HS-27A (cell line): ENCODE results near the gene CD101.
A peak's percentile ranks its signal among the peaks of the same experiment; 100 is the strongest.

Source experiments
- DNase-seq: peaks from one replicate; pipeline ENCODE4 v3.0.0-alpha.2; 2012; ENCODE audit warnings: low read depth, missing footprints

The CD101 gene

DNA sequence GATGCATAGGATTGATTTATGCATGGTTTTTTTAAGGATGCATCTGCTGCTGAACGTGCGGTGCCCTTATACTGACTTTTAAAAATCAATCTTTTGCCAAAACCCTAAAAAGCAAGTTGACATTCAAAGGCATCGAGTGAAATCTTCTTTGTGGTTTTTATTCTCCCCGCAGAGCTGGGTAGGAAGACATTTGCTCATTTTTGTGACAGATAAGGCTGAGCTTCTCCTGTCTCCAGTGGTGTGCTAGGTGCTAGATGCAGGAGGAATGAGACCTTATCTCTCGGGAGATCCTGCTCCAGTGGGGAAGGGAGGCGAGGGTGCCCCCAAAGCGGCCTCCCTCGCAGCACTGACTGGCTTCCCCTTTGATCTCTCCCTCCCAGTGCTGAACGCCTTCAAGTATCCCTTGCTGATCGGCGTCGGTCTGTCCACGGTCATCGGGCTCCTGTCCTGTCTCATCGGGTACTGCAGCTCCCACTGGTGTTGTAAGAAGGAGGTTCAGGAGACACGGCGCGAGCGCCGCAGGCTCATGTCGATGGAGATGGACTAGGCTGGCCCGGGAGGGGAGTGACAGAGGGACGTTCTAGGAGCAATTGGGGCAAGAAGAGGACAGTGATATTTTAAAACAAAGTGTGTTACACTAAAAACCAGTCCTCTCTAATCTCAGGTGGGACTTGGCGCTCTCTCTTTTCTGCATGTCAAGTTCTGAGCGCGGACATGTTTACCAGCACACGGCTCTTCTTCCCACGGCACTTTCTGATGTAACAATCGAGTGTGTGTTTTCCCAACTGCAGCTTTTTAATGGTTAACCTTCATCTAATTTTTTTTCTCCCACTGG, 14.9 kb upstream of the CD101 start:
- DNase-seq, result no peak

DNA sequence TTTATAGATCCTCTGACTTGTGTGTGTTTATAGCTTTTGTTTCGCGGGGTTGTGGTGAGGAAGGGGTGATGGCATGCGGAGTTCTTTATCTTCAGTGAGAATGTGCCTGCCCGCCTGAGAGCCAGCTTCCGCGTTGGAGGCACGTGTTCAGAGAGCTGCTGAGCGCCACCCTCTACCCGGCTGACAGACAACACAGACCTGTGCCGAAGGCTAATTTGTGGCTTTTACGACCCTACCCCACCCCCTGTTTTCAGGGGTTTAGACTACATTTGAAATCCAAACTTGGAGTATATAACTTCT, 14.4 kb upstream of the CD101 start:
- no peak for DNase-seq

DNA sequence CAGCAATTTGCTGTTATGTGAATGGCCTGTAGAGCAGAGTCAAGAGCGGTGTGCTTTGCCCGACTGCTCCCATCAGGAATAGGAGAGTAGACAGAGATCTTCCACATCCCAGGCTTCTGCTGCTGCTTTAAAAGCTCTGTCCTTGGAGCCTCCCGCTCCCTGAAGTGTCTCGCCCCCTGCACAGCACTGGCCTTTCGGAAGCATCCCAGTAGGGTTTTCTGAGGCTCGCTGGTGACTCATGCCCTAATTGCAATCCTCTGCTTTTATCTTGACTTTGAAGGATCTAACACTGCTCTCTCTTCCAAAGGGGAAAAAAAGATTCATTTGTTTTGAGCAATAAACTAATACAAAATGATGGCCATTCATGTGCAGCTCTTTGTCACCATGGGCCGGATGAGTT, 13.3 kb upstream of the CD101 start:
- no peak for DNase-seq

DNA sequence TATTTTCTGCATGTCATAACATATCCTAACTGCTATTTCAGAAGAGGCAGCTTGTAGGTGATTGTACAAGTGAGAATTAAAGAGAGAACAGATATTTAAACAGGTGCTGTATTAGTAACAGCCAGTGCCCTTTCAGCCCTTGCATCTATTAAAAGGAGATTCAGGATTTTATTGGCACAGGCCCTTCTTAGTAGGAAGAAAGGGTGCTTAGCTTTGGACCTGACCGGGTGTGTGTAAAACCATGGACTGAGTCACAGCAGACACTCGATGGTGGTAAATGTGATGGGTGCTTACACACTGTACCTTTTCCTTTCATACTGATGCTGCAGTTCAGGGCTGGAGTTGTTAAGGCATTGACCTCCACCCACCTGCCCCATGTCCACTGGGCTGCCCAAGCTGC, 12.7 kb upstream of the CD101 start:
- DNase-seq, result no peak

DNA sequence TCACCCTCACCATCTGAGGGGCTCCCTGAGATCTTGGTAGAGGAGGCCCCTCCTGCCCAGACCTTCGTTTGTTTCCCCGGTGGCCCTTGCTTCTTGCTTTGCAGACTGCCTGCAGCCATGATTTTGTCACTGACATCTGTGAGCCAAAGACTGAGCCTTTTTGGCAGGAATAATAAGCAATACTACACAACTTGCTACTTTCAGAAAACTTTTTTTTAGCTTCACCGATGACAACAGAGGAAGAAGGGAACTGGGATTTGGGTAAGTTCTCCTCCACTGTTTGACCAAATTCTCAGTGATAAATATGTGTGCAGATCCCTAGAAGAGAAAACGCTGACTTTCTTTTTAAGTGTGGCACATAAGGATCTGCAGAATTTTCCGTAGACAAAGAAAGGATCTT, 11.7 kb upstream of the CD101 start:
- no peak for DNase-seq

DNA sequence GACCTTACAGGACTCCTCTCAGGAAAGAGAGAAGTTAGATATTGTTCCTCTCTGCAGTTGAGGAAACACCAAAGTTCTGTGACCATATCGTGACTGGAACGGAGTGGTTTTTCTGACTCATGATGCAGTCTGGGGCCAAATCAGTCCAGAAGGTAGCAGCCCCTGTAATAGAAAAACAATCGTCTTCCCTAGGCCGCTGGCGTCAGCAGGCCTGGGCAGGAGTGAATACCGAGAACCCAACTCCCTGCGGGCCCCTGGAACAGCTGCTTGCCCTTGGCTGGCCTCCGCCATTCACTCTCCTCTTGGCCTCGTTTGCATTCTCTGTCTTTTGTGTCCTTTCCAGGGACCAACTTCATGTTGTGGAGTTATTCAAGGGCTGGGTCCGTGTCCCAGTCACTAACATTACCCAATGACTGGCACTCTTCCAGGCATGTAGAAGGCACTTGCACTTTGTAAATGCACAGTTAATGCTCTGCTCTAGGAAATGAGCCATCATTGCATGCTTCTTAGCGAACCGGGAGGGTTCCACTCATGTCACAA, 10.9 kb upstream of the CD101 start:
- DNase-seq, result peak; percentile 9

DNA sequence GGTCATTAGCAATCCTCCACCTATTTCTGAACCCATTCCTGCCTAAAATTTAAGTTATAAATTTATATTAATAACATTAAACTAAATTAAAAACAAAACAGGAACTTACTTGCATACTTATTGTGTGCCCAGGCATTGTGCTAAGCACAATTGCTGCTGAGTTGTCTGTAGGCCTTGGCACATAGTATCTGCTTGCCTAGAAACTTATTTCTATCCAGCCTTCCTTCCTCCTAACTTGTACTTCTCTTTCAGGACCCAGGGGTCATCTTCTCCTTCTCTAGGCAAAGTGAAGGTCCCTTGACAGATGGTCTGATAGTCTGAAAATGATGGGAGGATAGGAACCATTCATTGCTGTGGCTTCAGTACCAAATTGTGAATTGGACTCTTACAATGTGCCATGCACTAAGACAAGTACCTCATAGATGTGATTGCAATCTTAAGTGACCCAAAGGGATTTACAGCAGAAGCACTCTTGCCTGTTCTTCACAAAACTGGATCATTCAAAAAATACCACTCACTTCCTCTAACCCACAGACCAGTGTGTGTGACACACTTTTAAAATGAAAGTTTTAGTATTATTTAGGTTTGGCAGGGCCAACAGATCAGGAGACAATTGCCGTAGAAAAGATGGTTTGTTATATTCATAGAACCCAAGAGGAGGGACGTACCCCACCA, 10.3 kb upstream of the CD101 start:
- no peak for DNase-seq

DNA sequence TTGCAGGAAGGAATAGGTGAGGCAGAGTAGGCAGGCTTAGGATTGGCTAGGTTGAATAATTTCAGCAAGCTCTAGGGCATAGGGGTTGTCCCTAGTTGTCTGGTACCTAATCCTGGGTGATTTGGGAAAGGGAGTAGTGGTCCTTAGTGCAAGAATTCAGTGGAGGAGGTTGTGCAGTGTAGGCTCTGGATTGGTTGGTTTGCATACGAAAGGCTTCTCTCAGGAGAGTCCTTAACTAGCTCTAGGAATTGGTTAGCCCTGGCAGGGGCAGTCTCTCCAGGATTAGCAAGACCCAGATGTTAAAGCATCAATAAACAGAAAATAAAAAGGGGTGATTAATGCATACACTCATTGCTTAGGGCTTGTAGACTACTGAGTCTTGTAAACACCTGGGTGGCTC, 9.6 kb upstream of the CD101 start:
- no peak for DNase-seq

DNA sequence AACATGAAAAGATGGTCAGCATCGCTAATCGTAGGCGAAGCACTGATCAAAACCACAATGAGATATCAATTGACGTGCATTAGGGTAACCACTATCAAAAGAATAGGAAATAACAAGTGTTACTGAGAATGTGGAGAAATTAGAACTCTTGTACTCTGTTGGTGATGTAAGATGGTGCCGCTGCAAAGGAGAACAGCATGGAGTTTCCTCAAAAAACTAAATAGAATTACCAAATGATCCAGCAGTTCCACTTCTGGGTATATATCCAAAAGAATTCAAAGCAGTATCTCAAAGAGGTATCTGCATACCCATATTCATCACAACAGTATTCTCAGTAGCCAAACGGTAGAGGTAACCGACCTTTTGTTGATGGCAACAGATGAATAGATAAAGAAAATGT, 8.3 kb upstream of the CD101 start:
- DNase-seq, result no peak

DNA sequence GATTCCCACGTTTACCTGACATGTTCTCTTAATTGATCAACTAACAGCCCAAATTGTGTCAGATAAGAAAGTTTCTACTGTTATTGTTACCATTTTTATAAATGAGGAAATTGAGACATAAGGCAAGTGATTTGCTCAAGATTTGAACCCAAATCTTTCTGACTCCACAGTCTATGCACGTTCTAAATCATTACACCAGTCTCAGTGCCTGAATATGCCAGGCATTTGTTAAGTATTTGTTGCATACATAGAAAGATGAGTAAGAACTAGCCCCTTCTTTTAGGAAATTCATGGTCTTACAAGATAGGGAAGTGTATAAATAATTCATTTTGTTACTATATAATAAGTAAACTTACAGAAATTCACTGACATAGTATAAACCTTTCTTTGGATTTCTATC, 7.1 kb upstream of the CD101 start:
- no peak for DNase-seq

DNA sequence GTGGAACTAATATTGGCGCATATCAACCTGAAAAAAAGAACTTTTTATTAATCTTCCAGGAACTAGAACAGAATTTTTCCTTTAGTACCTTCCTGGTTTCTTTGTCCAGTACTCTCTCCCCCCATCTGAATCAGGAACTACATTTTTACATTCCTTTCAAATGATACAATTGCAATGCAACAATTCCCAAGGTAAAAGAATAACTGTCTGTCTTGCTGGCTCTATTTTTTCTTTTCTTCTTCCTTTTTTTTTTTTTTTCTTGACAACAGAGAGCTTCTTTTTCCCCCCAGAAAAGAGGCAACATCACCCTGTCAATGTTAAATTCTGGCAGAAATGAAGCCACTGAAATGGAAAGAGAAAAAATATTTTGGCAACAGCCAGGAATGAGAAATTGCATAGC, 4.5 kb upstream of the CD101 start:
- DNase-seq, result no peak

DNA sequence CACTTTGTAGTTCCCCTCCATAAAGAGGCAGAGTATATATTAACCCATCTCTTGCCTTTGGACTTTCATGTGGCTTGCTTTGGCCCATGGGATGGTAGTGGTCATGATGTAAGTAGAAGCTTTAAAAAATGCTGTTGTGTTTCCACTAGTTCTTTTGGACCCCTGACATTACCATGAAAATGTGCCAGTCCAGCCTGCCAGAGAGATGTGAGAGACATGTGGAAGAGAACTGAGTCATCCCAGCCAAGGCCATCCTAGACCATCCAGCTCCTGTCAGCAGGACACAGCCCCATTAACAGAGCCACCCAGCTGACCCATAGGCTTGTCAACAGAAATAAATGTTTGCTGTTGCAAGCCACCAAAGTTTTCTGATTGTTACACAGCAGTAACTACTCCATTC, 3.9 kb upstream of the CD101 start:
- DNase-seq, result no peak

DNA sequence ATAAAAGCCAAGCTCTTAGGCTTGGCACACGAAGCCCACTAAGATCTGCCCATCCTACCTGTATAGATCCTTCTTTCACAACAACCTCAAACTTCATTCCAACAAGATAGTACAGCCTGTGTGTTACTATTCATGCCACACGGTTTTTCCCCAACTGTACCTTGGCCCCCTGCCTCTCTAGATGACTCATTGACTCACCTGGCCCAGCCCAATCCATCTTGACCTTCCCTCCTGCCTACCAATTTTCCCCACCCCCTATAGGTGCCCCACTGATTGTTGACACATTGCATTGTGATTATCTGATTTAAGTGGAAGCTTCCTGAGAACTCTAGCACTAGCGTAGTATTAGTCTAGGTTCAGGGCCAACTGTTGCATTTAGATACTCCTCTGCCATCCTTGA, 2.0 kb upstream of the CD101 start:
- DNase-seq, result no peak

DNA sequence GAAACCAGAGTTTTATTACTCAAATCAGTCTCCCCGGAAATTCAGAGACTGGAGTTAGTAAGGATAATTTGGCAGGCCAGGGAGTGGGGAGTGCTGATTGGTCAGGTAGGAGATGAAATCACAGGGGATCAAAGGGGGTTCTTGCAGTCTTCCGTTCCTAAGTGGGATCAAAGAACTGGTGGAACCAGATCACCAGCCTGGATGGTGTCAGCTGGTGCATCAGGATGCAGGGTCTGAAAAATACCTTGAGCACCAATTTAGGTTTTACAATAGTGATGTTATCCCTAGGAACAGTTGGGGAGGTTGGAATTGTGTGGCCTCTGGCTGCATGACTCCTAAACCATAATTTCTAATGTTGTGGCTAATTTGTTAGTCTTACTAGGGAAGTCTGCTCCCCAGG, 1.4 kb upstream of the CD101 start:
- DNase-seq, result no peak

DNA sequence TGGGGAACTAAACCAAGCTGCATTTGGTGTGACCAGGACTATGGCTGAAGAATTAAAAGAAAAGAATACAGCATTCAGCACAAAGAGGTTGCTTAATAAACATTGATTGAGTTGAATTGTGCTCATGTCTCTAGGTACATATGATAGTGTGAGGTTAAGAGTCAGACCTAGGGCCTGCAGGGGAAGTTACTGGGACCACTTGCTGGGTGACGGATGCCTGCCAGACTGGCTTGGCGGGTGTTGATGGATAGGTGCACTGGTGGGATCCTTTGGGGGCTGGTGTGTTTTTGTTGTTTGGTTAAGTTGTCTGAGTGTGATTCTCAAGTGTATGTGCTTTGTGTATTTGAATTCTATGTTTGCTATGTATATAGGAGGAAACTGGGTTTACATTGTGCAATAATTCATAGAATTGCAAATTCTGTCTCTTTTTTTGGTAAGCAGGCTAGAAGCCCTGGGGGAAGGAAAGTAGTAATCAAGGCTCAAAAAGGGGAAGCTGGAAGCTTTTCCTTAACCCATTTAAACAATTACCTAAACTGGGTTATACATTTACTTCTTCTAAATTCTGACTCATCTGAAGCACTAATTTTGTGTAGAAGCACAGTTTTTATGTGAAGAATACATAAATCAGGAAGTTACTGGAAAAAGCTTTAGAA, 1.8 kb downstream of the CD101 start:
- DNase-seq, result no peak

DNA sequence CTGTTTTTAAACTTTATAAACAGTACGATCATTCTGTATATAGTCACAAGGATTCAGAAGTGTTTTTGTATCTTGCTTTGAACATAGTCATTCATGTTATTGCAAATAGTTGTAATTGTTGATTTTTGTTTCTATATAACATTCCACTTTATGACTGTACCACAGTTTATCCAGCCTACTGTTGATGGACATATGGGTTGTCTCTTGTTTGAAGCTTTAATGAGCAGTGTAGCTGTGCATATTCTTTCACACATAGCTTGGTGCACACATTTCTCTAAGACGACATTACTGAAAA, 6.1 kb downstream of the CD101 start:
- no peak for DNase-seq

DNA sequence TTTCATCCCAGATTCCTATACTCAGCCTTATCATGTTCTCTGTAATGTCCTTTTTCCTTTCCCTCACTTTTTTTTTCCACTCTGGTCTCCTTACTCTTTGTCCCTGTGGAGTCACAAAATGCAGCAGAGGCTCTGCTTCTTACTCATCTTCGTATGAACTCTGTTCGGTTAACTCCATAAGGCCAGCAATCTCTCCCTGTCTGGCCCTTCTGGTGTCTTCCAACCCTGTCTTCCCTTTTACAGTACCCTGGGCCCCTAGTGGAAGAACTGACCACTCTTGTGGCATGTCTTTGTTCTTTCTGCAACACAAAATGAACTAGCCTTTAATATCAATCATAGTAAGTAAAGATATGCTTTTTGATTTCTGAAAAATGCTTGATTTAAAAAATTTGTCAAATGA, 7.1 kb downstream of the CD101 start:
- no peak for DNase-seq

DNA sequence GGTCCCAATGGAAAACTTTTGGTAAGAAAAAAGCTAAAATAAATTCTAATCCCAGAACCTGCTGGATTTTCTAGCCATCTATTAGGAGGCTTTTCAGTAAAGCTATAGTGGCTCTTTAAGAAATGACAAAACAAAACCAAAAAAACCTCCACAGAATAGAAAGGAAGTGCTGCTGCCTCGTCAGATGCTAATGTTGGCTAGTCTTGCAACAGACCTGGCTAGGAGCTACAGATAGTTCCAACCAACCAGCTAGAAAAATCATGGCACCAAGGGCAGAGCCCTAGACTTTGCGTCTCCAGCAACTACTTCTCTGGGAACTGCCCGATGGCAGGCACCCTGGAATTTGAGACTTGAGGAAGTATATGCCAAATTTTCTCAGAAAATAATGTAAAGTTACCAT, 7.6 kb downstream of the CD101 start:
- DNase-seq, result no peak

DNA sequence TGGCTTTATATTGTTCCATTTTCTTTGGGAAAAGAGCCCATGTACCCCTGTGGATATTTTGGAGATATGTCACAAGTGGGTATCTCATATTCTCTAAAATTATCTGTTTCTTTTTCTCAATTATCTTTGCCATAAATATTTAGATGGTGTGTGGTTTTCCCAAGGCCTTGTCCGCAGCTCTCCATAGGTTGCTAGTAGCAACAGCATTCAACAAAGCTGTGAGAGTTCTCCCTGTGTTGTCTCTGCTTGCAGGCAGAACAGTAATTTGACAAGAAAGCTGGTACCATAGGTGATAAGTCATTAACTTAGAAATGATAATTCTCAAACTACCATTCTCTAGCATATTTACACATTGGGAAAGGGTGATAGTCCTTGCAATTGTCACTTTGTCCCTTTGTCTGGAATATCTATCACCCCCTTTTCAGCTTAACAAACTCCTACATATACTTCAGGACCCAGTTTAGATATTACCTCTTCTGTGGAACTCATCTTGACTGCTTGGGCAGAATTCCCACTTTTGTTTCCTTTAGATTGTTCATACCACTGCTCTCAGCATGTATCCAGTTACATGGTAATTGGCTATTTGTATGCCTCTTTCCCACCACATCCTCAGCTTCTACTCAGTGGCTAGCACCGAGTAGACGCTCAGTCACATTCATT, 8.9 kb downstream of the CD101 start:
- DNase-seq, result no peak

DNA sequence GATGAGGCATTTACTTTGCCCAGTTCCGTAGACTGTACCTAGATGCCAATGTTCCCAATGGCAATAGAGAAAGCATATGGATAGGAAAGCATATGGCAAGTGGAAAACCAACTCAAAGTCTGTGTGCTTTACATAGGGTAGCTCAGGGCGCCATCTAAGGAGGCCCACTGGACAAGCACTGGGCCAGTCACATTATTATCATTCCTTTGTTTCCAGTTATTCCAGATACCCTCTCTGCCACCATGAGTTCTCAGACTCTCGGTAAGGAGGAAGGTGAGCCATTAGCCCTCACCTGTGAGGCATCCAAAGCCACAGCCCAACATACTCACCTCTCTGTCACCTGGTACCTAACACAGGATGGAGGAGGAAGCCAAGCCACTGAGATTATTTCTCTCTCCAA, 9.8 kb downstream of the CD101 start:
- DNase-seq, result no peak

DNA sequence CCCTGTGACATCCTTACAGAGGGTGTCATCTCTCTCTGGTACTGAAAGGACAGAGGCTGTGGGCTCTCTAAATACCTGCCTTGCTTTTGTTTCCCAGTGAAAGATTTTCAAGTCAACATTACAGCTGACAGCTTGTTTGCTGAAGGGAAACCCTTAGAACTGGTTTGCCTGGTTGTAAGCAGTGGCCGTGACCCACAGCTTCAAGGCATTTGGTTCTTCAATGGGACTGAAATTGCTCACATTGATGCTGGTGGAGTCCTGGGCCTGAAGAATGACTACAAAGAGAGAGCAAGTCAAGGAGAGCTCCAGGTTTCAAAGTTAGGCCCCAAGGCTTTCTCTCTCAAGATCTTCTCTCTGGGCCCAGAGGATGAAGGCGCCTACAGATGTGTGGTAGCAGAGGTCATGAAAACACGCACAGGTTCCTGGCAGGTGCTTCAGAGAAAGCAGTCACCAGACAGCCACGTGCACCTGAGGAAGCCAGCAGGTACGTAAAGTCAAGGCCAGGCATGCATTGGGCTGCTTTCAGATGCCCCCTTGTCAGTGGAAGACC, 11.8 kb downstream of the CD101 start:
- no peak for DNase-seq

DNA sequence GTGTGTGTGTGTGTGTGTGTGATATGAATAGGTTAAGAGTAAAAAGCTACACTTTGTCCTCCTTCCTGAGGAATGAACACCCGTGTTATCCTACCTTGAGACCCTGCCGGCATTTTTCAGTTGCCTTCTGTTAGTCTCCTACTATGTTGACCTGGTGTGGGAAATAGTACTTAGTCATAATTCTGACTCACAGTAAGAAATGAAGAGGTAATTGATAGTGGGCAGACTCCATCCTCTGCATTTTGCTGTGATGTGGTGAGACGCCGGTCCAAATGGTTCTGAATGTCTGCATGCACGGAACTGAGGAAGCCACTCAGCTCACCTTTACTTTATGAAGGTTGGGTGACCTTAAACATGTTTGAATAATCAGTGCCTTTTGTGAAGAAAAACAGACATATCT, 12.6 kb downstream of the CD101 start:
- DNase-seq, result no peak

DNA sequence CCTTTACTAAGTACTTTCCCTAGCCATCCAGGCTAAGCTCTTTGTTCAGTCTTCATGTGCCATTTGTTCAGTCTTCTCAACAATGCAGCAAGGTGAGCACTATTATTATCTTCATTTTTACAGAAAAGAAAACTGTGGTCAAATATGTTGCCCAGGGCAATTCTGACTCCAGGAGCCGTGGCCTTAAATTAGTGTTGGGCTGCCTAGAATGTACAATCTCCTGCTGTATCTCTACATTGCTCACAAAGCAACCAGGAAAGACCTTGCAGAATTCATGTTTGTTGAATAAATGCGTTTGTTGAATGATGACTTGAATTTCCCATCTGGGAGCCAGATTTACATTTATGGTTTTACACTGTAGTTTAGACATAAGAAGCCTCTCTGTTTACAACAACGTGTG, 14.2 kb downstream of the CD101 start:
- no peak for DNase-seq
